ENCODE measurements around the gene PSMD2. TPM values are rescaled to one million over a fixed set of nuclear protein-coding genes. Genes with fewer than 3 reads are reported as not detected.

The PSMD2 gene
- total RNA-seq, 1 donor from 2014 or later = 507 TPM

GRCh38 chr3:184333700-184334099 lies 34.7 kb downstream of the PSMD2 start:
- DNase-seq (ENCODE audit: low read depth) = no peak
- no peak for FAIRE-seq
- Histone ChIP-seq H3K36me3 (ENCODE audit: control insufficient read depth, insufficient read depth, low read length) (peaks cover 25% of the 10 kb centered on the region), H3K4me3 (ENCODE audit: low read depth, low read length) (no peak overlapping the region), H3K27me3 (ENCODE audit: control insufficient read depth, insufficient read depth, low read length) (no peaks in the 10 kb centered on the region)
- no peak for TF ChIP-seq CTCF (IDR thresholded peaks at IDR 0.05; ENCODE audit: insufficient read depth, low read length, severe bottlenecking)

- Histone ChIP-seq H3K4me3 (ENCODE audit: low read depth, low read length) (no peak overlapping the region), H3K27me3 (ENCODE audit: control insufficient read depth, insufficient read depth, low read length) (no peaks in the 10 kb centered on the region), H3K36me3 (ENCODE audit: control insufficient read depth, insufficient read depth, low read length) (peaks cover 20% of the 10 kb centered on the region)
- no peak for TF ChIP-seq CTCF (IDR thresholded peaks at IDR 0.05; ENCODE audit: insufficient read depth, low read length, severe bottlenecking)
- FAIRE-seq = no peak
- DNase-seq (ENCODE audit: low read depth) = peak; percentile 88
These were observed 35.6 kb downstream of the PSMD2 start for GRCh38 chr3:184334470-184335158.

DNA sequence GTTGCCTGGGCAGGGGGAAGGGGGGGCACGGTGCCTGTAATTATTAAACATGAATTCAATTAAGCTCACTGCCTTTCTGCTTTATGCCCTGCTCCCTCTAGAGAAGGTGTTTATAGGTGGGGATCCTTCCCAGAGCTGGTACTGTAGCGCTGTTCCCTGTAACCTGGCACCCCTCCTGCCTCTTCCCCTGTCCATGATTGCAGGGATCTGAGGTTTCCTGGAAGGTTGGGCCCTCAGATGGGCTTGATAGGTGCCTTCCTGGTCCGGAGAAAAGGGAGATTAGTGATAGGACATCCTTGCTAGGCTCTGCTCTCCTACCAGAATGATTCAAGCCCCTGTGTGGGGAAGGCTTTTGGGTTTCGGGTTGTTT lies 36.2 kb downstream of the PSMD2 start:
- FAIRE-seq (no peak), DNase-seq (ENCODE audit: low read depth) (no peak)
- no peak for TF ChIP-seq CTCF (IDR thresholded peaks at IDR 0.05; ENCODE audit: insufficient read depth, low read length, severe bottlenecking)
- Histone ChIP-seq H3K4me3 (ENCODE audit: low read depth, low read length) (peak overlapping the region; percentile 75), H3K27me3 (ENCODE audit: control insufficient read depth, insufficient read depth, low read length) (no peaks in the 10 kb centered on the region), H3K36me3 (ENCODE audit: control insufficient read depth, insufficient read depth, low read length) (peaks cover 20% of the 10 kb centered on the region)

DNA sequence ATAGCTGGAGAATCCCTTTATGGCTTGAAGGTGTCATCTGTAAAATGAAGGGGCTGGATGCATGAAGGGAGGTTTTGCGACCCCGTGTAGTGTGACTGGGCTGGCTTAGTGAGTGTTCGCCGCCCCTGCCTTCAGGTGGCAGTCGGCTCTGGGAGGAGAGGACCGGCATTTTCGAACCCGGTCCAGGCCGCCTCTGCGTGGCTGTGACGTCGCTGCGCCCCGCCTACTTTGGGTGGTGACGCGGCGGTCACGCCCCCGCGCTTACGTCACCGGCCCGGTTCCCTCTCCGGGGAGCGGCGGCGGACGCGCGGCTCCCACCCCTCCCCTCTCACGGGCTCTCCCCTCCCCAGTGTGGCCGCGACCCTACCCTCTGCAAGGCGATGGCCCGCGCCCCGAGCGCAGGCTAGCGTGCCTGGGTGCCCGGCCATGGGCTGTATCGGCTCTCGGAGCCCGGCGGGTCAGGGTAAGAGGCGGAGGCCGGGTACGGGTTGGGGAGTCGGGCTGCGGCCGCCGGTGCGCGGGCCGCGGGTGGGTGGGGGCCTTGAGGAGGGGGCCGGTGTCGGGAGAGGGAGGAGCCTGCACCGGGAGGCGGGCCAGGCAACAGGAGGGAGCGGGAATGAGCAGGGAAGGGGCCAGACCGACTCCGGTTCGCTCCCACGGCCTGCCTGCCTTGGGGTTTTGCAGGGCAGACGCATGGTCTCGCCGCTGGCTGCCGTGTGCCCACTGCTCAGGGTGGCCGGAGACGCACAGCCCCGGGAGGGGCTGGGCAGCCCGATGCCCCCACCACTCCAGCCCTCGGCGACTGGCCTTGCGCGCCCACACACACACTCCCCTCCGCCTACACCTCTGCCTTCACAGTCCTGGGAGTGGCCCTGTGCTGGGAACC lies 36.9 kb downstream of the PSMD2 start:
- no peak for FAIRE-seq

More for the DNA sequence above, 36.9 kb downstream of the PSMD2 start:
- peak overlapping the region; percentile 75 for H3K4me3 ChIP-seq (ENCODE audit: low read depth, low read length)
- peak; percentile 44 for DNase-seq (ENCODE audit: low read depth)
- H3K27me3 ChIP-seq (ENCODE audit: control insufficient read depth, insufficient read depth, low read length) = no peaks in the 10 kb centered on the region
- H3K36me3 ChIP-seq (ENCODE audit: control insufficient read depth, insufficient read depth, low read length) = peaks cover 20% of the 10 kb centered on the region
- TF ChIP-seq CTCF (IDR thresholded peaks at IDR 0.05; ENCODE audit: insufficient read depth, low read length, severe bottlenecking) = no peak

Data from bronchial epithelial cell (primary cell).